HG03432 (cell line): ENCODE measurements around the gene TRPM2.
"Not testable (repeated sequence)": the region's sequence is repeated elsewhere in the genome, so short reads cannot be mapped to it uniquely, and the experiment has no call there.

Experiments
- ATAC-seq: cut with Tn5 transposase; IDR thresholded peaks from one replicate; pipeline ENCODE4 v1.9.1; 2021; ENCODE audit warnings: mild to moderate bottlenecking, moderate library complexity; ENCODE audit not compliant: unreplicated experiment

Gene TRPM2

GRCh38 chr21:44477131-44477530, 123.7 kb downstream of the TRPM2 start:
- no peak for ATAC-seq

- ATAC-seq = no peak
Measured at GRCh38 chr21:44477712-44478111, 124.3 kb downstream of the TRPM2 start.

GRCh38 chr21:44478124-44478800, 124.8 kb downstream of the TRPM2 start:
- no peak for ATAC-seq

GRCh38 chr21:44478801-44479167, 125.4 kb downstream of the TRPM2 start:
- no peak for ATAC-seq

GRCh38 chr21:44479556-44480199, 126.3 kb downstream of the TRPM2 start:
- not testable (repeated sequence) for ATAC-seq

- ATAC-seq = no peak
Measured at GRCh38 chr21:44480200-44481053, 127.0 kb downstream of the TRPM2 start.

GRCh38 chr21:44482581-44483287, 129.3 kb downstream of the TRPM2 start:
- no peak for ATAC-seq

- no peak for ATAC-seq
Measured at GRCh38 chr21:44483288-44484237, 130.1 kb downstream of the TRPM2 start.

- ATAC-seq = no peak
Measured at GRCh38 chr21:44484498-44485253, 131.3 kb downstream of the TRPM2 start.

GRCh38 chr21:44485254-44485793, 131.9 kb downstream of the TRPM2 start:
- no peak for ATAC-seq

GRCh38 chr21:44485796-44486195, 132.4 kb downstream of the TRPM2 start:
- ATAC-seq = no peak

- no peak for ATAC-seq
Measured at GRCh38 chr21:44486302-44486701, 132.9 kb downstream of the TRPM2 start.

GRCh38 chr21:44487831-44488230, 134.4 kb downstream of the TRPM2 start:
- ATAC-seq = no peak

- ATAC-seq = no peak
Measured at GRCh38 chr21:44489962-44490361, 136.5 kb downstream of the TRPM2 start.

- ATAC-seq = no peak
Measured at GRCh38 chr21:44490405-44490804, 137.0 kb downstream of the TRPM2 start.

- no peak for ATAC-seq
Measured at GRCh38 chr21:44490816-44491215, 137.4 kb downstream of the TRPM2 start.
